ENCODE measurements around the gene DNAH7.

- TF ChIP-seq POLR2A (IDR thresholded peaks at IDR 0.05; ENCODE audit: low read length) (no peak), GATA1 (IDR thresholded peaks at IDR 0.05; ENCODE audit: low read depth, low read length) (no peak)
Measured at GRCh38 chr2:196105951-196106350, 37.3 kb upstream of the DNAH7 start.
